OCI-LY7 (cell line): ENCODE results near the gene ARFGAP2. TPM values are rescaled to one million over a fixed set of nuclear protein-coding genes. Genes with fewer than 3 reads are reported as not detected.

Experiments used
- BruUV-seq: library from RNA; stranded (reverse); fragments of 400-500 nt; replicated peaks from 2 replicates; lab custom pipeline; 2021; lab: Mats Ljungman, UMichigan
- CTCF ChIA-PET: fragments of 300-600 bp; sonication (Branson Sonifier 250); formaldehyde crosslinking; loops from one replicate; lab custom pipeline; 2022; ENCODE audit warnings: antibody characterized with exemption; ENCODE audit not compliant: unreplicated experiment; lab: Charles Lee
- POLR2A ChIA-PET: fragments of 300-600 bp; sonication (Branson Sonifier 250); formaldehyde crosslinking; loops from one replicate; lab custom pipeline; 2022; ENCODE audit warnings: antibody characterized with exemption; lab: Charles Lee
- DNase-seq: peaks from one replicate; pipeline ENCODE4 v3.0.0-alpha.2; 2015; ENCODE audit warnings: low spot score
- H2AFZ ChIP-seq: fragments of 200-600 bp; sonication (generic), shearing (Covaris generic); 2 replicates; pipeline ENCODE4 v1.6.1; 2014; ENCODE audit warnings: mild to moderate bottlenecking, antibody characterized with exemption, low read length, moderate library complexity
- H3K27ac ChIP-seq: fragments of 200-600 bp; sonication (generic); 2 replicates; pipeline ENCODE4 v1.5.1; 2014; ENCODE audit warnings: mixed run types, low read depth, mild to moderate bottlenecking, moderate library complexity, low read length, inconsistent platforms; ENCODE audit not compliant: poor library complexity, severe bottlenecking
- H3K36me3 ChIP-seq: fragments of 200-600 bp; sonication (generic); 2 replicates; pipeline ENCODE4 v1.6.1; 2014; ENCODE audit warnings: mild to moderate bottlenecking, antibody characterized with exemption, low read length, moderate library complexity, mixed read lengths; ENCODE audit not compliant: insufficient read depth
- H3K4me1 ChIP-seq: fragments of 200-600 bp; sonication (generic); 2 replicates; pipeline ENCODE4 v1.5.1; 2014; ENCODE audit warnings: mild to moderate bottlenecking, low read length; ENCODE audit not compliant: insufficient read depth, poor library complexity, severe bottlenecking
- H3K4me2 ChIP-seq: fragments of 200-600 bp; sonication (generic); 2 replicates; pipeline ENCODE4 v1.6.1; 2014; ENCODE audit warnings: mild to moderate bottlenecking, low read length
- H3K4me3 ChIP-seq: fragments of 200-600 bp; sonication (generic); 2 replicates; pipeline ENCODE4 v1.5.1; 2014; ENCODE audit warnings: mild to moderate bottlenecking, low read depth, low read length; ENCODE audit not compliant: poor library complexity, severe bottlenecking
- H3K79me2 ChIP-seq: fragments of 200-600 bp; sonication (generic); 2 replicates; pipeline ENCODE4 v1.6.1; 2016; ENCODE audit warnings: low read depth, mild to moderate bottlenecking, low read length, moderate library complexity, mixed read lengths; ENCODE audit not compliant: insufficient read depth
- H3K9me2 ChIP-seq: fragments of 200-600 bp; sonication (generic); 2 replicates; pipeline ENCODE4 v1.6.1; 2016; ENCODE audit warnings: mild to moderate bottlenecking, low read length, mixed read lengths; ENCODE audit not compliant: insufficient read depth
- H3K9me3 ChIP-seq: fragments of 200-600 bp; sonication (generic); 2 replicates; pipeline ENCODE4 v1.6.1; 2014; ENCODE audit warnings: mild to moderate bottlenecking, mixed run types, low read length, mixed read lengths
- H4K20me1 ChIP-seq: fragments of 200-600 bp; sonication (generic); 2 replicates; pipeline ENCODE4 v1.6.1; 2014; ENCODE audit warnings: mild to moderate bottlenecking, antibody characterized with exemption, low read length, moderate library complexity, mixed read lengths; ENCODE audit not compliant: insufficient read depth
- EZH2phosphoT487 ChIP-seq: fragments of 200-600 bp; sonication (generic); IDR thresholded peaks from 2 replicates; pipeline ENCODE4 v1.6.1; 2018; ENCODE audit warnings: low read depth, borderline replicate concordance, mild to moderate bottlenecking, mixed run types, antibody characterized with exemption, low read length, moderate library complexity, mixed read lengths
- intact Hi-C: fragments of 100-400 bp; cut with micrococcal nuclease; formaldehyde crosslinking; loops from one replicate; pipeline ENCODE4 v1.10.0; 2022; ENCODE audit not compliant: unreplicated experiment
- total RNA-seq, 2 experiments: library from RNA; depleted of rRNA in 1 of 2; stranded (reverse); fragments of >200 nt in 1 of 2; shearing (Covaris generic) in 1 of 2; gene quantifications; 2 replicates each; pipeline ENCODE4 v1.2.3, GENCODE V29; 2014 to 2022
- TF ChIP-seq, protein P1 (sequence below): fragments of 200-600 bp; sonication (generic); conservative IDR thresholded peaks from 2 replicates; pipeline ENCODE4 v1.5.1; 2014; ENCODE audit warnings: mild to moderate bottlenecking, antibody characterized with exemption, low read length, moderate library complexity, mixed read lengths

Gene ARFGAP2
- total RNA-seq, 2 experiments from 2014 or later, result 116 to 135 TPM

GRCh38 chr11:47157805-47158204, 18.9 kb downstream of the ARFGAP2 start:
- ChIA-PET POLR2A (interaction anchor here (0.5 to 0.7 kb wide), 2 partner anchors 35 to 270 kb away, joined by 3 read pairs; no protein-coding TSS in a partner anchor), CTCF (no interaction called here)
- Histone ChIP-seq H3K27ac (peak overlapping the region; percentile 28), H2AFZ (no peak overlapping the region), H3K4me2 (no peak overlapping the region), H3K9me3 (no peaks in the 10 kb centered on the region), H3K4me1 (peaks cover 66% of the 10 kb centered on the region), H3K4me3 (no peak overlapping the region), H3K79me2 (no peaks in the 10 kb centered on the region), H3K36me3 (peaks cover 44% of the 10 kb centered on the region), H4K20me1 (no peaks in the 10 kb centered on the region), H3K9me2 (no peaks in the 10 kb centered on the region)
- no peak for DNase-seq
- intact Hi-C loops, result no loop called here
- BruUV-seq, result no TSS peak
- TF ChIP-seq, protein P1, sequence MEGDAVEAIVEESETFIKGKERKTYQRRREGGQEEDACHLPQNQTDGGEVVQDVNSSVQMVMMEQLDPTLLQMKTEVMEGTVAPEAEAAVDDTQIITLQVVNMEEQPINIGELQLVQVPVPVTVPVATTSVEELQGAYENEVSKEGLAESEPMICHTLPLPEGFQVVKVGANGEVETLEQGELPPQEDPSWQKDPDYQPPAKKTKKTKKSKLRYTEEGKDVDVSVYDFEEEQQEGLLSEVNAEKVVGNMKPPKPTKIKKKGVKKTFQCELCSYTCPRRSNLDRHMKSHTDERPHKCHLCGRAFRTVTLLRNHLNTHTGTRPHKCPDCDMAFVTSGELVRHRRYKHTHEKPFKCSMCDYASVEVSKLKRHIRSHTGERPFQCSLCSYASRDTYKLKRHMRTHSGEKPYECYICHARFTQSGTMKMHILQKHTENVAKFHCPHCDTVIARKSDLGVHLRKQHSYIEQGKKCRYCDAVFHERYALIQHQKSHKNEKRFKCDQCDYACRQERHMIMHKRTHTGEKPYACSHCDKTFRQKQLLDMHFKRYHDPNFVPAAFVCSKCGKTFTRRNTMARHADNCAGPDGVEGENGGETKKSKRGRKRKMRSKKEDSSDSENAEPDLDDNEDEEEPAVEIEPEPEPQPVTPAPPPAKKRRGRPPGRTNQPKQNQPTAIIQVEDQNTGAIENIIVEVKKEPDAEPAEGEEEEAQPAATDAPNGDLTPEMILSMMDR, result no peak
- no peak for TF ChIP-seq EZH2phosphoT487

DNA sequence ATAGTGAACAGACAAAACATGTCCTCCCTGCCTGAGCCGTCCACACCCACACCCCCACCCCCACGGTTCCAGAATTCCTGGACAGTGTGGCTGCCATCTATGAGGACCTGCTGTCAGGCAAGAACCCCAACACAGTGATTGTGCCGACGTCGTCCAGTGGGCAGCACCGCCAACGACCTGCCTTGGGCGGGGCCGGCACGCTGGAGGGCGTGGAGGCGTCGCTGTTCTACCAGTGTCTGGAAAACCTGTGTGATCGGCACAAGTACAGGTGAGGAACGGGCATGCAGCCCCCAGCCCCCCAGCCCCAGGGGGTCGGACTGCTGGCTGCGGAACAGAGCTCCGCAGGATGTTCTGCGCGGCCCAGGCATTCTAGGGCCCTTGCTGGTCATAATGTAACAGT, 19.7 kb downstream of the ARFGAP2 start:
- Histone ChIP-seq H3K9me2 (no peaks in the 10 kb centered on the region), H4K20me1 (no peaks in the 10 kb centered on the region), H3K27ac (no peak overlapping the region), H3K79me2 (no peaks in the 10 kb centered on the region), H3K4me3 (no peak overlapping the region), H3K4me2 (no peak overlapping the region), H3K36me3 (peaks cover 37% of the 10 kb centered on the region; the same call in 1 of the 2 replicates), H3K9me3 (no peaks in the 10 kb centered on the region), H3K4me1 (peaks cover 74% of the 10 kb centered on the region), H2AFZ (no peak overlapping the region)
- intact Hi-C loops, result no loop called here
- ChIA-PET POLR2A (no interaction called here), CTCF (no interaction called here)
- no TSS peak for BruUV-seq
- TF ChIP-seq, protein P1, result no peak
- TF ChIP-seq EZH2phosphoT487, result no peak
- no peak for DNase-seq

DNA sequence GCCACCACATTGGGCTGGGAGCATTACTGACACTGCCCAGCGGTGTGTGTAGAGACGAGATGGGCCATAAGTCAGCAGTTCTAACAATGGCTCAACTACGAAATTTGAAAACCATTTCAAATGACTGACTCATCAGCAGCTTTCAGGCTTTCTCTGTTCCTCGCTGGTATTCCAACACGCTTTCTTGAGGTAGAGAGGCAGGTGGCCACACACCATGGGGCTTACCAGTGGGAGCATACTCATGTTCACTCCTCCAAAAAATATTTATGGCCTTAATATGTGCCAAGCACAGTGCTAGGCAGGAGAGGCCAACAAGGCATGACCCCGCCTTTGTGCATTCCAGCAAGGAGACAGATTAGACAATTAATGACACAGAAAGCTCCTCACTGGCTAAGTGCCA, 20.3 kb downstream of the ARFGAP2 start:
- H3K9me3 ChIP-seq, result no peaks in the 10 kb centered on the region
- no peak for DNase-seq
- no peaks in the 10 kb centered on the region for H3K9me2 ChIP-seq
- POLR2A ChIA-PET, result interaction anchor here (0.9 kb wide), 1 partner anchor 19 kb away, joined by 3 read pairs; no protein-coding TSS in a partner anchor
- TF ChIP-seq EZH2phosphoT487, result no peak
- TF ChIP-seq, protein P1, result no peak
- BruUV-seq, result no TSS peak
- no peak overlapping the region for H2AFZ ChIP-seq
- intact Hi-C loops, result no loop called here
- peaks cover 78% of the 10 kb centered on the region for H3K4me1 ChIP-seq
- no peak overlapping the region for H3K4me3 ChIP-seq
- no peak overlapping the region for H3K4me2 ChIP-seq
- no peaks in the 10 kb centered on the region for H4K20me1 ChIP-seq
- peaks cover 31% of the 10 kb centered on the region; the same call in 1 of the 2 replicates for H3K36me3 ChIP-seq
- no peaks in the 10 kb centered on the region for H3K79me2 ChIP-seq
- CTCF ChIA-PET, result no interaction called here
- peak overlapping the region; percentile 95 for H3K27ac ChIP-seq
